Neural progenitor cell (in vitro differentiated cells): Measurements from ENCODE around the gene AUTS2.

Experiments used
- EZH2 ChIP-seq: fragments of 200-600 bp; sonication (generic); IDR thresholded peaks from 2 replicates; pipeline ENCODE4 v1.6.1; 2017; ENCODE audit warnings: antibody characterized with exemption, mild to moderate bottlenecking, moderate library complexity
- EZH2phosphoT487 ChIP-seq: fragments of 200-600 bp; sonication (generic); IDR thresholded peaks from 2 replicates; pipeline ENCODE4 v1.6.1; 2017; ENCODE audit warnings: antibody characterized with exemption
- TF ChIP-seq, protein P1 (sequence below): fragments of 200-600 bp; sonication (generic); IDR thresholded peaks from 2 replicates; pipeline ENCODE4 v1.5.1; 2017; ENCODE audit warnings: antibody characterized with exemption, mild to moderate bottlenecking

DNA sequence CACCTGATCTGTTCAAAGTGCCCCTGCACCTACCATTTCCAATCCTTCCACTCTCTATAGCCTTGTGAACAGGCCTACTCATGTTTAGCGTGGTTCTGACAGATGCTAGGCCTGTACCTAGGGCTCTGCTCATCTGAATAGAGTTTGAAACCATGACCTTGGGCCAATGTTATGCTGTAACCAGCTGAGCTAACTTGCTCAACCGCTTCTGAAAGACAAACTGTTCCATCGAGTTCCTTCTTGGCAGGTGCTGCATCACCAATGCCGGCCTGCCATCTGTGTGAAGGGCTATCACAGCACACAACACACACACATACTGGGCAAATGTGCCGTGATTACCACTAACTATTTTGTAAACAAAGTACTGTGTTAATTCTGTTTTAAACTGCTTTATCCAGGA, 1114.7 kb downstream of the AUTS2 start:
- TF ChIP-seq, protein P1, sequence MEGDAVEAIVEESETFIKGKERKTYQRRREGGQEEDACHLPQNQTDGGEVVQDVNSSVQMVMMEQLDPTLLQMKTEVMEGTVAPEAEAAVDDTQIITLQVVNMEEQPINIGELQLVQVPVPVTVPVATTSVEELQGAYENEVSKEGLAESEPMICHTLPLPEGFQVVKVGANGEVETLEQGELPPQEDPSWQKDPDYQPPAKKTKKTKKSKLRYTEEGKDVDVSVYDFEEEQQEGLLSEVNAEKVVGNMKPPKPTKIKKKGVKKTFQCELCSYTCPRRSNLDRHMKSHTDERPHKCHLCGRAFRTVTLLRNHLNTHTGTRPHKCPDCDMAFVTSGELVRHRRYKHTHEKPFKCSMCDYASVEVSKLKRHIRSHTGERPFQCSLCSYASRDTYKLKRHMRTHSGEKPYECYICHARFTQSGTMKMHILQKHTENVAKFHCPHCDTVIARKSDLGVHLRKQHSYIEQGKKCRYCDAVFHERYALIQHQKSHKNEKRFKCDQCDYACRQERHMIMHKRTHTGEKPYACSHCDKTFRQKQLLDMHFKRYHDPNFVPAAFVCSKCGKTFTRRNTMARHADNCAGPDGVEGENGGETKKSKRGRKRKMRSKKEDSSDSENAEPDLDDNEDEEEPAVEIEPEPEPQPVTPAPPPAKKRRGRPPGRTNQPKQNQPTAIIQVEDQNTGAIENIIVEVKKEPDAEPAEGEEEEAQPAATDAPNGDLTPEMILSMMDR, result no peak
- TF ChIP-seq EZH2, result no peak
- TF ChIP-seq EZH2phosphoT487, result no peak
